SK-N-SH treated with all-trans-retinoic acid at 6 μM for 48 hours (cell line): Measurements from ENCODE around the gene AGBL5.

ENCODE experiments used
- ESRRG ChIP-seq: fragments of 250-450 bp; sonication (Bioruptor Pico); IDR thresholded peaks from 2 replicates; pipeline ENCODE4 v1.6.1; 2021; ENCODE audit warnings: mild to moderate bottlenecking
- GLIS3 ChIP-seq: fragments of 250-450 bp; sonication (Bioruptor Pico); IDR thresholded peaks from 2 replicates; pipeline ENCODE4 v1.5.0; 2020; ENCODE audit warnings: mild to moderate bottlenecking, moderate library complexity
- ISL1 ChIP-seq: fragments of 250-450 bp; sonication (Bioruptor Pico); IDR thresholded peaks from 2 replicates; pipeline ENCODE4 v2.1.2; 2022; ENCODE audit warnings: mild to moderate bottlenecking, moderate library complexity
- PPARA ChIP-seq: fragments of 250-450 bp; sonication (Bioruptor Pico); IDR thresholded peaks from 2 replicates; pipeline ENCODE4 v1.5.0; 2020; ENCODE audit warnings: mild to moderate bottlenecking, borderline replicate concordance
- RARB ChIP-seq: fragments of 250-450 bp; sonication (Bioruptor Pico); IDR thresholded peaks from 2 replicates; pipeline ENCODE4 v1.8.0; 2021; ENCODE audit warnings: mild to moderate bottlenecking, moderate library complexity
- TCF4 ChIP-seq: fragments of 250-450 bp; sonication (Bioruptor Pico); IDR thresholded peaks from 2 replicates; pipeline ENCODE4 v1.8.0; 2021; ENCODE audit warnings: mild to moderate bottlenecking, moderate library complexity, borderline replicate concordance
- TSHZ2 ChIP-seq: fragments of 250-450 bp; sonication (Bioruptor Pico); IDR thresholded peaks from 2 replicates; pipeline ENCODE4 v1.5.0; 2020; ENCODE audit warnings: mild to moderate bottlenecking, moderate library complexity
- ZFP3 ChIP-seq: fragments of 250-450 bp; sonication (Bioruptor Pico); IDR thresholded peaks from 2 replicates; pipeline ENCODE4 v1.5.0; 2020; ENCODE audit warnings: mild to moderate bottlenecking, moderate library complexity
- ZFP30 ChIP-seq: fragments of 450-650 bp; formaldehyde crosslinking; IDR thresholded peaks from 2 replicates; pipeline ENCODE4 v1.5.0; 2022; ENCODE audit warnings: mild to moderate bottlenecking, moderate library complexity
- ZNF565 ChIP-seq: fragments of 450-650 bp; formaldehyde crosslinking; conservative IDR thresholded peaks from 2 replicates; pipeline ENCODE4 v1.5.0; 2020; ENCODE audit warnings: low read depth, mild to moderate bottlenecking, moderate library complexity

- TF ChIP-seq ZFP30 (CRISPR knock-in tag) (no peak), GLIS3 (CRISPR knock-in tag) (no peak), ESRRG (CRISPR knock-in tag) (no peak), ZNF565 (no peak), ZFP3 (no peak), TCF4 (CRISPR knock-in tag) (no peak), TSHZ2 (no peak), ISL1 (CRISPR knock-in tag) (no peak), PPARA (CRISPR knock-in tag) (no peak), RARB (CRISPR knock-in tag) (no peak)
Measured at GRCh38 chr2:27025861-27026851, 25.3 kb upstream of the AGBL5 start.
